B cell (primary cell): ENCODE data around the gene SLC13A3.

Source experiments
- CTCF ChIP-seq: fragments of 200-600 bp; IDR thresholded peaks from one replicate; pipeline ENCODE4 v1.8.0; 2022; ENCODE audit warnings: antibody characterized with exemption, mild to moderate bottlenecking
- EZH2 ChIP-seq: IDR thresholded peaks from 2 replicates; pipeline ENCODE4 v1.6.1; 2012; ENCODE audit warnings: borderline replicate concordance, low read depth, mild to moderate bottlenecking, moderate library complexity, low read length; ENCODE audit not compliant: insufficient read depth, poor library complexity, severe bottlenecking

- no peak for TF ChIP-seq EZH2
- TF ChIP-seq CTCF = no peak
These were observed 12.9 kb downstream of the SLC13A3 start for GRCh38 chr20:46638134-46638897.
